Left ventricle myocardium inferior (tissue), 1 donor: ENCODE measurements around the gene GRIK1. TPM values are rescaled to one million over a fixed set of nuclear protein-coding genes. Genes with fewer than 3 reads are reported as not detected.
A peak's percentile ranks its signal among the peaks of the same experiment; 100 is the strongest.

Experiments used
- DNase-seq: peaks from one replicate; pipeline ENCODE4 v3.0.0-alpha.2; 2020
- H3K27ac ChIP-seq: fragments of 200-600 bp; replicated peaks from 2 replicates; pipeline ENCODE4 v1.8.0; 2021
- H3K27me3 ChIP-seq: fragments of 200-600 bp; 2 replicates; pipeline ENCODE4 v1.8.0; 2021; ENCODE audit warnings: low read depth
- H3K36me3 ChIP-seq: fragments of 200-600 bp; 2 replicates; pipeline ENCODE4 v1.8.0; 2021
- H3K4me1 ChIP-seq: fragments of 200-600 bp; 2 replicates; pipeline ENCODE4 v1.8.0; 2021
- H3K4me3 ChIP-seq: fragments of 200-600 bp; 2 replicates; pipeline ENCODE4 v1.8.0; 2021; ENCODE audit warnings: mild to moderate bottlenecking, moderate library complexity
- H3K9me3 ChIP-seq: fragments of 200-600 bp; replicated peaks from 2 replicates; pipeline ENCODE4 v1.8.0; 2021
- intact Hi-C: fragments of 100-400 bp; cut with micrococcal nuclease; formaldehyde crosslinking; loops from one replicate; pipeline ENCODE4 v1.11.0; 2022
- long read RNA-seq: library from polyadenylated mRNA; unstranded; transcript quantifications from one replicate; pipeline ENCODE4 v2.0.0, GENCODE V29; 2021
- total RNA-seq: library from RNA; stranded (reverse); fragmentation: NEBNext Ultra II Directional; extraction: Animal tissue kit (Norgen Biotek cat#: 25700); gene quantifications from one replicate; pipeline ENCODE4 v1.2.1, GENCODE V29; 2021
- TF ChIP-seq, protein P1 (sequence below): fragments of 200-600 bp; IDR thresholded peaks from 2 replicates; pipeline ENCODE4 v1.8.0; 2021; ENCODE audit warnings: antibody characterized with exemption, mild to moderate bottlenecking, borderline replicate concordance
- donor health status: DM: no; HTN: yes; CAD: no; lungs with severe emphysema.

The GRIK1 gene
- total RNA-seq = not detected
- long read RNA-seq = 0 reads

- Histone ChIP-seq H3K27me3 (peaks cover 83% of the 10 kb centered on the region), H3K9me3 (no peaks in the 10 kb centered on the region), H3K36me3 (no peaks in the 10 kb centered on the region), H3K4me3 (peak within 1 kb of the TSS; percentile 50), H3K27ac (no peak within 1 kb of the TSS), H3K4me1 (peaks cover 10% of the 10 kb centered on the region)
- intact Hi-C loops = no loop called here
- no peak for DNase-seq
- TF ChIP-seq, protein P1, sequence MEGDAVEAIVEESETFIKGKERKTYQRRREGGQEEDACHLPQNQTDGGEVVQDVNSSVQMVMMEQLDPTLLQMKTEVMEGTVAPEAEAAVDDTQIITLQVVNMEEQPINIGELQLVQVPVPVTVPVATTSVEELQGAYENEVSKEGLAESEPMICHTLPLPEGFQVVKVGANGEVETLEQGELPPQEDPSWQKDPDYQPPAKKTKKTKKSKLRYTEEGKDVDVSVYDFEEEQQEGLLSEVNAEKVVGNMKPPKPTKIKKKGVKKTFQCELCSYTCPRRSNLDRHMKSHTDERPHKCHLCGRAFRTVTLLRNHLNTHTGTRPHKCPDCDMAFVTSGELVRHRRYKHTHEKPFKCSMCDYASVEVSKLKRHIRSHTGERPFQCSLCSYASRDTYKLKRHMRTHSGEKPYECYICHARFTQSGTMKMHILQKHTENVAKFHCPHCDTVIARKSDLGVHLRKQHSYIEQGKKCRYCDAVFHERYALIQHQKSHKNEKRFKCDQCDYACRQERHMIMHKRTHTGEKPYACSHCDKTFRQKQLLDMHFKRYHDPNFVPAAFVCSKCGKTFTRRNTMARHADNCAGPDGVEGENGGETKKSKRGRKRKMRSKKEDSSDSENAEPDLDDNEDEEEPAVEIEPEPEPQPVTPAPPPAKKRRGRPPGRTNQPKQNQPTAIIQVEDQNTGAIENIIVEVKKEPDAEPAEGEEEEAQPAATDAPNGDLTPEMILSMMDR = no peak
These were observed at the start of gene GRIK1 for GRCh38 chr21:29939924-29940275. GRIK1 (minus strand) TSS chr21:29939996.

GRCh38 chr21:29987762-29988161 lies 48.0 kb upstream of the GRIK1 start:
- Histone ChIP-seq H3K4me3 (no peak overlapping the region), H3K36me3 (no peaks in the 10 kb centered on the region), H3K9me3 (peaks cover 42% of the 10 kb centered on the region), H3K4me1 (no peaks in the 10 kb centered on the region), H3K27ac (no peak overlapping the region), H3K27me3 (no peaks in the 10 kb centered on the region)
- TF ChIP-seq, protein P1 = no peak
- intact Hi-C loops = no loop called here
- no peak for DNase-seq

DNA sequence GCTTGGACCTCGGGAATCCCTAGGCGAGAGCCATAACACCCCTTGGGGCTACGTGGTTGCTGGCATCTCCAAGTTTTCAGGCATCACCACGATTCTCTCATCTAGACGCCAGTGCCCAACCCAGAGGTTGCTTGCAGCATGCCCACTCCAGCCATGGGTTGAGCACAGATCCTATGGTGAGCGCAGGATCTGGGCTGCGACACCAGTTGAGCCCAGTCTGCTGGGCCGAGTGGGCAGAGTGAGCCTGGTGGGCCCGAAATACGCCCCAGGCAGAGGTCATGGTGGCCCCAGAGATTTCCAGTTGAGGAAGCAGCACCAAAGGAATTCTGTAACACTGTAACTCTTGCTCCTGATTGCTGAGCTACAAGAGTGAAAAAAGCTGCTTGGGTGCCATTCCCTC lies 46.1 kb upstream of the GRIK1 start:
- Histone ChIP-seq H3K36me3 (no peaks in the 10 kb centered on the region), H3K4me1 (no peaks in the 10 kb centered on the region), H3K27ac (no peak overlapping the region), H3K4me3 (no peak overlapping the region), H3K9me3 (peaks cover 42% of the 10 kb centered on the region), H3K27me3 (no peaks in the 10 kb centered on the region)
- DNase-seq = no peak
- intact Hi-C loops = no loop called here
- TF ChIP-seq, protein P1 = no peak

DNA sequence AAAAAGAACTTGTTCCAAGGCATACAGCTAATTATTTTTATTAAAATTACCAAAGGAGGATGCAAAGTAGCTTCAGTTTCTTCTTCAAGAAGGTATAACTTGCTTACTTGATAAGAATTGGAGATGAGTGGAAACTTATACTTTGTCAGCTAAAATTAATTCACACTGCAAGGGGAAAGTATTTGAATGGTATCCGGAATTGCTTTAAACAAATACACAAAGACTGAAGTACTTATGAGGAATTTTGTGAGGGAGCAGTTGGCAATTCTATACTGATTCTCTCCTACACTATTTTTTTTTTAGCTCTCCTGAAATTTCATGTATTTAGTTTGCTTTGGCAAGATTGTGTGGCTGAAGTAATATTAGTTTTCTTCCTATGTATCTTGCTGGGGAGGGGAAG lies 39.2 kb upstream of the GRIK1 start:
- no peak for DNase-seq
- Histone ChIP-seq H3K4me3 (no peak overlapping the region), H3K4me1 (no peaks in the 10 kb centered on the region), H3K27ac (no peak overlapping the region), H3K27me3 (no peaks in the 10 kb centered on the region), H3K9me3 (peaks cover under 1% of the 10 kb centered on the region), H3K36me3 (no peaks in the 10 kb centered on the region)
- TF ChIP-seq, protein P1 = no peak
- intact Hi-C loops = no loop called here

- Histone ChIP-seq H3K36me3 (no peaks in the 10 kb centered on the region), H3K4me1 (no peaks in the 10 kb centered on the region), H3K4me3 (no peak overlapping the region), H3K27me3 (no peaks in the 10 kb centered on the region), H3K27ac (no peak overlapping the region), H3K9me3 (no peaks in the 10 kb centered on the region)
- intact Hi-C loops = no loop called here
- TF ChIP-seq, protein P1 = no peak
- DNase-seq = no peak
These were observed 36.0 kb upstream of the GRIK1 start for GRCh38 chr21:29975776-29976175.

DNA sequence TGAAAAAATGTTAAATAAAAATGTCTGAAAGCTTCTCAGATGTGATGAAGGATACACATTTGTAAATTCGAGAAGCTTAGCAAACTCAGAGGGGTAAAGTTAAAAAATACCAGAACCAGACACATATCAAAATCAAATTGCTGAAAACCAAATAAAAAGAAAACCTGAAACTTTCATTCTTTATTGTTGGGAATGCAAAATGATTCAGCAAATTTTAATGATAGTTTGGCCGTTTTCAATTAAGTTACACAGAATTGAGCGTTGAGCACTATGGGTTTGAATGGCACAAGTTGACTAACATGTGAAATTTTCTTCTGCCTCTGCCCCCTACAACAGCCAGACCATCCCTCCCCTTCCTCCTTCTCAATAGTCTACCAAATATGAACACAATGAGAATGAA lies 33.5 kb upstream of the GRIK1 start:
- H3K9me3 ChIP-seq = no peaks in the 10 kb centered on the region
- TF ChIP-seq, protein P1 = no peak
- H3K27me3 ChIP-seq = no peaks in the 10 kb centered on the region
- no peak for DNase-seq
- no peaks in the 10 kb centered on the region for H3K36me3 ChIP-seq
- intact Hi-C loops = no loop called here
- no peak overlapping the region for H3K27ac ChIP-seq
- H3K4me1 ChIP-seq = no peaks in the 10 kb centered on the region
- H3K4me3 ChIP-seq = no peak overlapping the region
